ENCODE data around the gene PIP4P1. TPM values are rescaled to one million over a fixed set of nuclear protein-coding genes. Genes with fewer than 3 reads are reported as not detected.

The PIP4P1 gene
- total and polyA plus RNA-seq, 9 of the 15 experiments (the other 6 are each of a cell fraction or from before 2014, with no cell fraction given): 5.3 to 20.9 (median 10.7) TPM

DNA sequence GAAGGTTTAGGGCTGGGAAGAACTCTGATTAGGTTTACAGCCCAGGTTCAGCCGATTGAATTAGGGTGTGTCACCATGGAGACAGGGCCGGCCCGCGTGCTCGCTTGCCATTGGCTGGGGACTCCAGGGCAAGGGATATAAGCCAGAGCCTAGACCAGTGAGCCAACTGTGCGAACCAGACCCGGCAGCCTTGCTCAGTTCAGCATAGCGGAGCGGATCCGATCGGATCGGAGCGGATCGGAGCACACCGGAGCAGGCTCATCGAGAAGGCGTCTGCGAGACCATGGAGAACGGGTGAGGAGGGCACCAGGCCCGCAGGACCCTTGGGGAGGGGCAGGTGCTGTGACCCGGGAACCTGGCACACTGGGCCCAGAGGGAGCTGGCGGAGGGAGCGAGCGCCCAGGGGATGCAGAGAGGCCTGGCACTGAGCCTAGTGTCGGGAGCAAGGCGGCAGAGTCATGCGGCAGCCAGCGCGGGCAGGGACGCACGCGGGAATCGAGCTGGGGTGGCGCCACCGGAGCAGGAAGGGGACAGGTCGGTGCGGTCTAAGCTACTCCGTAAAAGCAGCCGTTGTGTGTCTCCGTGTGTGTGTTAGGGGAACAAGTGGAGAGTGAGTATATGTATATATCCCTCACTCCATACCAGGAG, 8.1 kb upstream of the PIP4P1 start, which contains the start of gene PNP (continued):
- TF ChIP-seq, protein P1, sequence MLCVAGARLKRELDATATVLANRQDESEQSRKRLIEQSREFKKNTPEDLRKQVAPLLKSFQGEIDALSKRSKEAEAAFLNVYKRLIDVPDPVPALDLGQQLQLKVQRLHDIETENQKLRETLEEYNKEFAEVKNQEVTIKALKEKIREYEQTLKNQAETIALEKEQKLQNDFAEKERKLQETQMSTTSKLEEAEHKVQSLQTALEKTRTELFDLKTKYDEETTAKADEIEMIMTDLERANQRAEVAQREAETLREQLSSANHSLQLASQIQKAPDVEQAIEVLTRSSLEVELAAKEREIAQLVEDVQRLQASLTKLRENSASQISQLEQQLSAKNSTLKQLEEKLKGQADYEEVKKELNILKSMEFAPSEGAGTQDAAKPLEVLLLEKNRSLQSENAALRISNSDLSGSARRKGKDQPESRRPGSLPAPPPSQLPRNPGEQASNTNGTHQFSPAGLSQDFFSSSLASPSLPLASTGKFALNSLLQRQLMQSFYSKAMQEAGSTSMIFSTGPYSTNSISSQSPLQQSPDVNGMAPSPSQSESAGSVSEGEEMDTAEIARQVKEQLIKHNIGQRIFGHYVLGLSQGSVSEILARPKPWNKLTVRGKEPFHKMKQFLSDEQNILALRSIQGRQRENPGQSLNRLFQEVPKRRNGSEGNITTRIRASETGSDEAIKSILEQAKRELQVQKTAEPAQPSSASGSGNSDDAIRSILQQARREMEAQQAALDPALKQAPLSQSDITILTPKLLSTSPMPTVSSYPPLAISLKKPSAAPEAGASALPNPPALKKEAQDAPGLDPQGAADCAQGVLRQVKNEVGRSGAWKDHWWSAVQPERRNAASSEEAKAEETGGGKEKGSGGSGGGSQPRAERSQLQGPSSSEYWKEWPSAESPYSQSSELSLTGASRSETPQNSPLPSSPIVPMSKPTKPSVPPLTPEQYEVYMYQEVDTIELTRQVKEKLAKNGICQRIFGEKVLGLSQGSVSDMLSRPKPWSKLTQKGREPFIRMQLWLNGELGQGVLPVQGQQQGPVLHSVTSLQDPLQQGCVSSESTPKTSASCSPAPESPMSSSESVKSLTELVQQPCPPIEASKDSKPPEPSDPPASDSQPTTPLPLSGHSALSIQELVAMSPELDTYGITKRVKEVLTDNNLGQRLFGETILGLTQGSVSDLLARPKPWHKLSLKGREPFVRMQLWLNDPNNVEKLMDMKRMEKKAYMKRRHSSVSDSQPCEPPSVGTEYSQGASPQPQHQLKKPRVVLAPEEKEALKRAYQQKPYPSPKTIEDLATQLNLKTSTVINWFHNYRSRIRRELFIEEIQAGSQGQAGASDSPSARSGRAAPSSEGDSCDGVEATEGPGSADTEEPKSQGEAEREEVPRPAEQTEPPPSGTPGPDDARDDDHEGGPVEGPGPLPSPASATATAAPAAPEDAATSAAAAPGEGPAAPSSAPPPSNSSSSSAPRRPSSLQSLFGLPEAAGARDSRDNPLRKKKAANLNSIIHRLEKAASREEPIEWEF (CRISPR knock-in tag; IDR thresholded peaks at IDR 0.05): no peak
- TF ChIP-seq RUNX1 (IDR thresholded peaks at IDR 0.05; ENCODE audit: low read depth): peak; percentile 20; the same call in 1 of the 2 replicates
- TF ChIP-seq ZNF57 (CRISPR knock-in tag; IDR thresholded peaks at IDR 0.05): no peak
- no peak for TF ChIP-seq ATF1 (CRISPR knock-in tag; IDR thresholded peaks at IDR 0.05)
- TF ChIP-seq ATF1 (tag; IDR thresholded peaks at IDR 0.05): peak; percentile 47
- TF ChIP-seq PML (IDR thresholded peaks at IDR 0.05; ENCODE audit: low read length): peak; percentile 69; the same call in 1 of the 2 replicates
- TF ChIP-seq BRCA1 (IDR thresholded peaks at IDR 0.05): no peak
- 0 out of 2 replicates have a peak, but pooled peaks have one; percentile 48 for TF ChIP-seq BRCA1 (CRISPR knock-in tag; IDR thresholded peaks at IDR 0.05)
- TF ChIP-seq, protein P2, sequence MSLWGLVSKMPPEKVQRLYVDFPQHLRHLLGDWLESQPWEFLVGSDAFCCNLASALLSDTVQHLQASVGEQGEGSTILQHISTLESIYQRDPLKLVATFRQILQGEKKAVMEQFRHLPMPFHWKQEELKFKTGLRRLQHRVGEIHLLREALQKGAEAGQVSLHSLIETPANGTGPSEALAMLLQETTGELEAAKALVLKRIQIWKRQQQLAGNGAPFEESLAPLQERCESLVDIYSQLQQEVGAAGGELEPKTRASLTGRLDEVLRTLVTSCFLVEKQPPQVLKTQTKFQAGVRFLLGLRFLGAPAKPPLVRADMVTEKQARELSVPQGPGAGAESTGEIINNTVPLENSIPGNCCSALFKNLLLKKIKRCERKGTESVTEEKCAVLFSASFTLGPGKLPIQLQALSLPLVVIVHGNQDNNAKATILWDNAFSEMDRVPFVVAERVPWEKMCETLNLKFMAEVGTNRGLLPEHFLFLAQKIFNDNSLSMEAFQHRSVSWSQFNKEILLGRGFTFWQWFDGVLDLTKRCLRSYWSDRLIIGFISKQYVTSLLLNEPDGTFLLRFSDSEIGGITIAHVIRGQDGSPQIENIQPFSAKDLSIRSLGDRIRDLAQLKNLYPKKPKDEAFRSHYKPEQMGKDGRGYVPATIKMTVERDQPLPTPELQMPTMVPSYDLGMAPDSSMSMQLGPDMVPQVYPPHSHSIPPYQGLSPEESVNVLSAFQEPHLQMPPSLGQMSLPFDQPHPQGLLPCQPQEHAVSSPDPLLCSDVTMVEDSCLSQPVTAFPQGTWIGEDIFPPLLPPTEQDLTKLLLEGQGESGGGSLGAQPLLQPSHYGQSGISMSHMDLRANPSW (CRISPR knock-in tag; IDR thresholded peaks at IDR 0.05): 0 out of 2 replicates have a peak, but pooled peaks have one; percentile 58
- no peak for TF ChIP-seq ZNF184 (CRISPR knock-in tag; IDR thresholded peaks at IDR 0.05)
- peak; percentile 31 for TF ChIP-seq NFYB (IDR thresholded peaks at IDR 0.05; ENCODE audit: extremely low read depth, insufficient read length)
- peak; percentile 15; the same call in 1 of the 2 replicates for TF ChIP-seq SMARCA4 (IDR thresholded peaks at IDR 0.05)
